ENCODE results near the gene SLCO2A1.
"Not testable (repeated sequence)": the region's sequence is repeated elsewhere in the genome, so short reads cannot be mapped to it uniquely, and the experiment has no call there.

The SLCO2A1 gene

DNA sequence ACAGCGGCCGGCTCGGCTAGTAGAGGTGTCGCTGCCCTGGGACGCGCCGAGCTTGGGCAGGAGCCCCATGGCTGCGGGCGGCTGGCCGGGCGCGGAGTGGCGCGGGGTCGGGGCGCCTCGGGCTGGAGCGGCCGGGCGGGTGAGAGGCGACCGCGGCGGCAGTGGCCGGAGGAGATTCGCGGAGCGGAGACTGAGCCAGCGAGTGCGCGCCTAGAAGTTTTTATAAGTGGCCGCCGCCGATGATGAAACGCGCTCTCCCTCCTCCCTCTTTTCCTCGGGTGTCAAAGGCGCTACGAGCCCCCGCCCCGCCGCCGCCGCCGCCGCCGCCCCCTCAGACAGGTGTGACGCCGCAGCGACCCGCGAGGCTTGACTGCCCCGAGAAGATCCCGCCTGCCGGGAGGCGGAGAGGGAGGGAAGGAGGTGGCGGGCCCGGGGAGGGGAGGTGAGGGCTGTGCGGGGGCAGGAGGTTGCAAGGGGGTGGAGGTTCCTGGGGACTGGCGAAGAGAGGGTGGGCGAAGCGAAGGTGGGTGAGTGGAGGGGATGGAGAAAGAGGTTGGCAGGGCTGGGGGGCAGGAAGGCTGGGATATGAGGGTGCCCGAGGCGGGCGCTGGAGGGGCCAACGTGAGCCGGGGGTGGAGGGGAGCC, at the start of gene SLCO2A1:
SLCO2A1 (minus strand) TSS at position 192 of the 645 bp plus-strand sequence; CDS start at position 69, 123 bp downstream.
- Mint-ChIP-seq H3K4me1 (no peaks in the 10 kb centered on the region), H3K9me3 (no peaks in the 10 kb centered on the region), H3K27me3 (peaks cover 63% of the 10 kb centered on the region), H3K27ac (ENCODE audit: low read depth) (no peak within 1 kb of the TSS), H3K4me3 (peak within 1 kb of the TSS; percentile 43), H3K36me3 (ENCODE audit: insufficient read depth) (peaks cover 2% of the 10 kb centered on the region)
- ATAC-seq (replicated peaks; ENCODE audit: extremely low read depth, poor library complexity, severe bottlenecking) = no peak
- no peak for DNase-seq (ENCODE audit: low spot score in 2 of 2)

GRCh38 chr3:134079111-134079547, 49.4 kb upstream of the SLCO2A1 start:
- Mint-ChIP-seq H3K9me3 (no peaks in the 10 kb centered on the region), H3K27ac (ENCODE audit: low read depth) (no peak overlapping the region), H3K4me3 (no peak overlapping the region), H3K27me3 (peaks cover 18% of the 10 kb centered on the region), H3K4me1 (no peaks in the 10 kb centered on the region), H3K36me3 (ENCODE audit: insufficient read depth) (peaks cover 4% of the 10 kb centered on the region)
- ATAC-seq (replicated peaks; ENCODE audit: extremely low read depth, poor library complexity, severe bottlenecking) = no peak
- DNase-seq (ENCODE audit: low spot score in 2 of 2) = no peak

- ATAC-seq (replicated peaks; ENCODE audit: extremely low read depth, poor library complexity, severe bottlenecking) (no peak), DNase-seq (ENCODE audit: low spot score in 2 of 2) (no peak)
- no peaks in the 10 kb centered on the region for H3K4me1 Mint-ChIP-seq
- no peak overlapping the region for H3K27ac Mint-ChIP-seq (ENCODE audit: low read depth)
- no peaks in the 10 kb centered on the region for H3K9me3 Mint-ChIP-seq
- H3K36me3 Mint-ChIP-seq (ENCODE audit: insufficient read depth) = peaks cover 4% of the 10 kb centered on the region
- peaks cover 26% of the 10 kb centered on the region for H3K27me3 Mint-ChIP-seq
- H3K4me3 Mint-ChIP-seq = no peak overlapping the region
These were observed 48.6 kb upstream of the SLCO2A1 start for GRCh38 chr3:134078169-134078831.

- Mint-ChIP-seq H3K27ac (ENCODE audit: low read depth) (no peak overlapping the region), H3K9me3 (no peaks in the 10 kb centered on the region), H3K36me3 (ENCODE audit: insufficient read depth) (peaks cover 5% of the 10 kb centered on the region), H3K4me1 (no peaks in the 10 kb centered on the region), H3K4me3 (no peak overlapping the region), H3K27me3 (peaks cover 28% of the 10 kb centered on the region)
- ATAC-seq (replicated peaks; ENCODE audit: extremely low read depth, poor library complexity, severe bottlenecking) (no peak), DNase-seq (ENCODE audit: low spot score in 2 of 2) (no peak)
These were observed 48.0 kb upstream of the SLCO2A1 start for GRCh38 chr3:134077649-134078161.

- Mint-ChIP-seq H3K9me3 (no peaks in the 10 kb centered on the region), H3K27me3 (peaks cover 28% of the 10 kb centered on the region), H3K4me3 (no peak overlapping the region), H3K36me3 (ENCODE audit: insufficient read depth) (peaks cover 5% of the 10 kb centered on the region), H3K27ac (ENCODE audit: low read depth) (no peak overlapping the region), H3K4me1 (no peaks in the 10 kb centered on the region)
- DNase-seq (ENCODE audit: low spot score in 2 of 2) = no peak
- ATAC-seq (replicated peaks; ENCODE audit: extremely low read depth, poor library complexity, severe bottlenecking) = no peak
These were observed 47.1 kb upstream of the SLCO2A1 start for GRCh38 chr3:134076851-134077250.

DNA sequence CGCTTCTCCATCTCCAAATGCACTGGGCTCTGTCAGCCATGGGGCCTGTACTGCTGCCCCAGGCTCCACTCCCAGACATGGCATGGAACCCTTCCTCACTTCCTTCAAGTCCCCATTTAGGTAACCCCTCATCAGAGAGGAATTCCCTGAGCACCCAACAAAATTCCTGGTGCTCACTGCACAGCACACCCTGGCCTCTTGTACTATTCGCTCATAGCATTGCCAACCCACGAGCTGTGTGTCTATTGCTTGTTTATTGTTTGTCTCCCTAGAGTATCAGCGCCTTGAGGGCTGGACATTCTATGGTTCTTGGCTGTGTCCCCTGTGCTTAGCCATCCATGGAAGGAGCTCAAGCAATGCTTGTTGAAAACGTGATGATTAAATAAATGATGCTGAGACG, 46.1 kb upstream of the SLCO2A1 start:
- H3K4me1 Mint-ChIP-seq = no peaks in the 10 kb centered on the region
- no peak for DNase-seq (ENCODE audit: low spot score in 2 of 2)
- H3K4me3 Mint-ChIP-seq = no peak overlapping the region
- H3K27ac Mint-ChIP-seq (ENCODE audit: low read depth) = no peak overlapping the region
- peaks cover 3% of the 10 kb centered on the region for H3K36me3 Mint-ChIP-seq (ENCODE audit: insufficient read depth)
- no peak for ATAC-seq (replicated peaks; ENCODE audit: extremely low read depth, poor library complexity, severe bottlenecking)
- no peaks in the 10 kb centered on the region for H3K9me3 Mint-ChIP-seq
- H3K27me3 Mint-ChIP-seq = peaks cover 28% of the 10 kb centered on the region

- Mint-ChIP-seq H3K4me3 (no peak overlapping the region), H3K36me3 (ENCODE audit: insufficient read depth) (peaks cover 3% of the 10 kb centered on the region), H3K4me1 (no peaks in the 10 kb centered on the region), H3K27me3 (peaks cover 28% of the 10 kb centered on the region), H3K9me3 (no peaks in the 10 kb centered on the region), H3K27ac (ENCODE audit: low read depth) (no peak overlapping the region)
- DNase-seq (ENCODE audit: low spot score in 2 of 2) = no peak
- no peak for ATAC-seq (replicated peaks; ENCODE audit: extremely low read depth, poor library complexity, severe bottlenecking)
These were observed 45.8 kb upstream of the SLCO2A1 start for GRCh38 chr3:134075568-134075825.

GRCh38 chr3:134074790-134075567, 45.3 kb upstream of the SLCO2A1 start:
- Mint-ChIP-seq H3K4me1 (no peaks in the 10 kb centered on the region), H3K4me3 (no peak overlapping the region), H3K36me3 (ENCODE audit: insufficient read depth) (peaks cover 3% of the 10 kb centered on the region), H3K9me3 (no peaks in the 10 kb centered on the region), H3K27ac (ENCODE audit: low read depth) (no peak overlapping the region), H3K27me3 (peaks cover 28% of the 10 kb centered on the region)
- no peak for ATAC-seq (replicated peaks; ENCODE audit: extremely low read depth, poor library complexity, severe bottlenecking)
- DNase-seq (ENCODE audit: low spot score in 2 of 2) = no peak

DNA sequence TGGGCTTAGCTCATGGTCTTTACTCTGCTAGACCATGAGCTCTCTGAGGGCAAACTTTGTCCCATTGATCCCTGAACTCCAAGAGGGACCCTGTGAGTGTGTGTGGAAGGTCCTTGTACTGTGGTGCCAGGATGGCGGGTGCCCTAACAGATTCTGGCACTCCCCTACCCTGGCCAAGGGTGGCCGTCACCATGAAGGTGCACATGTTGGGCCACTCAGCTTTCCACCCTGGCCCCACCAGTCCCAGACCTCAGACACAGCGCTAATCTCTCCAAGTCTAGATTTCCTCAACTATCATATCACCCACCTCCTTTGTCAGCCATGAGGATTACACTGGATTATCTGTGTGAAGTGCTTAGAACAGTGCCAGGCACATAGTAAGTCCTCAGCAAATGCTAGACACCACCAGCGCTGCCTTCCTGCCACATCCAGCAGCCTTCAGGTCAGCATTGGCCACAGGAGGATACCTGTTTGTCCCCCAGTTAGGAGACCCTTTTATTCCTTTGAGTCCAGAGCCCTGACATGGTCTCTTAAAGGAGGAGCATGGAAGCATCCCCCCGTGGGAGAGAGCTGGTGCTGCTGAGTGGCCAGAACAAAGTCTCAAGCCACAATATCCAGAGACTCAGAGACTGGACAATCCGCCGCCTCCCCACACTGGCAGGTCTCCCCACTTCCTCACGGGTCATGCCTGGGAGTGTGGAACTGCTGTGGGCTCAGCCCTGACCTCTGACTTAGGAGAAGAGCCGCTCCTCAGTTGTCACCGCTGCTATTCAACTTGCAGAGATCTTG, 44.5 kb upstream of the SLCO2A1 start:
- H3K27ac Mint-ChIP-seq (ENCODE audit: low read depth) = no peak overlapping the region
- ATAC-seq (replicated peaks; ENCODE audit: extremely low read depth, poor library complexity, severe bottlenecking) = no peak
- H3K36me3 Mint-ChIP-seq (ENCODE audit: insufficient read depth) = peaks cover 3% of the 10 kb centered on the region
- DNase-seq (ENCODE audit: low spot score in 2 of 2) = no peak
- peaks cover 28% of the 10 kb centered on the region for H3K27me3 Mint-ChIP-seq
- H3K9me3 Mint-ChIP-seq = no peaks in the 10 kb centered on the region
- H3K4me3 Mint-ChIP-seq = no peak overlapping the region
- H3K4me1 Mint-ChIP-seq = no peaks in the 10 kb centered on the region

GRCh38 chr3:134073583-134073945, 43.8 kb upstream of the SLCO2A1 start:
- Mint-ChIP-seq H3K4me1 (no peaks in the 10 kb centered on the region), H3K4me3 (no peak overlapping the region), H3K27me3 (peaks cover 28% of the 10 kb centered on the region), H3K36me3 (ENCODE audit: insufficient read depth) (peaks cover 3% of the 10 kb centered on the region), H3K27ac (ENCODE audit: low read depth) (no peak overlapping the region), H3K9me3 (no peaks in the 10 kb centered on the region)
- ATAC-seq (replicated peaks; ENCODE audit: extremely low read depth, poor library complexity, severe bottlenecking) (no peak), DNase-seq (ENCODE audit: low spot score in 2 of 2) (no peak)

GRCh38 chr3:134072881-134073582, 43.3 kb upstream of the SLCO2A1 start:
- no peaks in the 10 kb centered on the region for H3K4me1 Mint-ChIP-seq
- peaks cover 3% of the 10 kb centered on the region for H3K36me3 Mint-ChIP-seq (ENCODE audit: insufficient read depth)
- ATAC-seq (replicated peaks; ENCODE audit: extremely low read depth, poor library complexity, severe bottlenecking) = no peak
- no peaks in the 10 kb centered on the region for H3K9me3 Mint-ChIP-seq
- no peak overlapping the region for H3K27ac Mint-ChIP-seq (ENCODE audit: low read depth)
- no peak overlapping the region for H3K4me3 Mint-ChIP-seq
- DNase-seq (ENCODE audit: low spot score in 2 of 2) = no peak
- peaks cover 28% of the 10 kb centered on the region for H3K27me3 Mint-ChIP-seq

DNA sequence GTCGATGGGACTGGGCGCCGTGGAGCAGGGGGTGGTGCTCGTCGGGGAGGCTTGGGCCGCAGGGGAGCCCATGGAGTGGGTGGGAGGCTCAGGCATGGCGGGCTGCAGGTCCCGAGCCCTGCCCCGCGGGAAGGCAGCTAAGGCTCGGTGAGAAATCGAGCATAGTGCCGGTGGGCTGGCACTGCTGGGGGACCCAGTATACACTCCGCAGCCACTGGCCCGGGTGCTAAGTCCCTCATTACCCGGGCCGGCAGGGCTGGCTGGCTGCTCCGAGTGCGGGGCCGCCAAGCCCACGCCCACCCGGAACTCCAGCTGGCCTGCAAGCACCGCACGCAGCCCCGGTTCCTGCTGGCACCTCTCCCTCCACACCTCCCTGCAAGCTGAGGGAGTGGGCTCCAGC, 40.6 kb upstream of the SLCO2A1 start:
- H3K4me1 Mint-ChIP-seq; DNase-seq (ENCODE audit: low spot score in 2 of 2); ATAC-seq (replicated peaks; ENCODE audit: extremely low read depth, poor library complexity, severe bottlenecking); H3K36me3 Mint-ChIP-seq (ENCODE audit: insufficient read depth); H3K27ac Mint-ChIP-seq (ENCODE audit: low read depth); H3K9me3 Mint-ChIP-seq; H3K4me3 Mint-ChIP-seq: not testable (repeated sequence)
- peaks cover 33% of the 10 kb centered on the region for H3K27me3 Mint-ChIP-seq

All from central memory CD8-positive, alpha-beta T cell (primary cell).